Choroid plexus epithelial cell (primary cell): Measurements from ENCODE around the gene ATG4C.

Experiments used
- DNase-seq: peaks from one replicate; pipeline ENCODE4 v3.0.0-alpha.2; 2010; ENCODE audit warnings: low read depth
- H3K4me3 ChIP-seq: 2 replicates; pipeline ENCODE4 v1.5.1; 2011; ENCODE audit warnings: low read depth, mild to moderate bottlenecking, control low read depth, low read length, moderate library complexity
- CTCF ChIP-seq: conservative IDR thresholded peaks from 2 replicates; pipeline ENCODE4 v1.5.1; 2011; ENCODE audit warnings: low read depth, mild to moderate bottlenecking, control low read depth, inconsistent platforms, low read length, moderate library complexity

The ATG4C gene

GRCh38 chr1:62794053-62794452 is 10.1 kb downstream of the ATG4C start:
- no peak for TF ChIP-seq CTCF
- no peak overlapping the region for H3K4me3 ChIP-seq
- no peak for DNase-seq

GRCh38 chr1:62796221-62796620 is 12.3 kb downstream of the ATG4C start:
- H3K4me3 ChIP-seq, result no peak overlapping the region
- TF ChIP-seq CTCF, result no peak
- no peak for DNase-seq

DNA sequence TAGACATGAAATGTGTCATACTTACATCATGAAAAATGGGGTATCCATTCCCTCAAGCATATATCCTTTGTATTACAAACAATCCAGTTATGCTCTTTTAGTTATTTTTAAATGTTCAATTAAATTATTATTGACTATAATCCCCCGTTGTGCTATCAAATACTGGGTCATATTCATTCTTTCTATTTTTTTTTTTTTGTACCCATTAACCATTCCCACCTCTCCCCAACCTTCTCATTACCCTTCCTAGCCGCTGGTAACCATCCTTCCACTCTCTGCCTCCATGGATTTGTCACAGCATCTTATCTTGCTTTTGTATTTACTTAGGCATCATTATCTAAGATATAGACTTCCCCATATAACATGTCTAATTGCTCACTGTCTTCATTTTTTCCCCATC is 15.8 kb downstream of the ATG4C start:
- DNase-seq, result no peak

GRCh38 chr1:62800281-62800680 is 16.3 kb downstream of the ATG4C start:
- TF ChIP-seq CTCF, result no peak
- no peak for DNase-seq
- H3K4me3 ChIP-seq, result no peak overlapping the region

More for the DNA sequence above, 15.8 kb downstream of the ATG4C start:
- H3K4me3 ChIP-seq, result no peak overlapping the region
- no peak for TF ChIP-seq CTCF

- no peak overlapping the region for H3K4me3 ChIP-seq
- TF ChIP-seq CTCF, result no peak
- peak; percentile 12 for DNase-seq
Measured at GRCh38 chr1:62800825-62801306, 16.9 kb downstream of the ATG4C start.

- no peak overlapping the region for H3K4me3 ChIP-seq
- no peak for TF ChIP-seq CTCF
Measured at GRCh38 chr1:62809788-62810187, 25.9 kb downstream of the ATG4C start.

GRCh38 chr1:62810420-62811274 is 26.7 kb downstream of the ATG4C start:
- H3K4me3 ChIP-seq, result no peak overlapping the region
- TF ChIP-seq CTCF, result no peak
- no peak for DNase-seq

More at GRCh38 chr1:62809788-62810187, 25.9 kb downstream of the ATG4C start:
- DNase-seq, result no peak
